NOMO-1 (cell line): ENCODE measurements around the gene MZT1.
"Not testable (repeated sequence)": the region's sequence is repeated elsewhere in the genome, so short reads cannot be mapped to it uniquely, and the experiment has no call there.

Experiments used
- DNase-seq, 2 experiments: peaks; one replicate each; lab custom pipeline; 2025; ENCODE audit not compliant: unreplicated experiment in 2 of 2; lab: John Stamatoyannopoulos, UW

The MZT1 gene

GRCh38 chr13:72727417-72728289, at the start of gene MZT1, which contains the start of gene BORA:
Gene MZT1, minus strand, starts transcription at chr13:72727629. Its CDS starts 27 bp downstream, at chr13:72727602.
Gene BORA, plus strand, starts transcription at chr13:72727923. Its CDS starts 1,018 bp downstream, at chr13:72728941.
- DNase-seq, result peak; percentile 95 to 98

GRCh38 chr13:72774019-72774418, 46.6 kb upstream of the MZT1 start:
- no peak for DNase-seq

GRCh38 chr13:72763411-72763810, 36.0 kb upstream of the MZT1 start:
- DNase-seq, result no peak

- DNase-seq, result no peak
Measured at GRCh38 chr13:72760189-72760588, 32.8 kb upstream of the MZT1 start.

GRCh38 chr13:72757792-72758535, 30.5 kb upstream of the MZT1 start:
- no peak for DNase-seq

- no peak for DNase-seq
Measured at GRCh38 chr13:72754111-72754510, 26.7 kb upstream of the MZT1 start.

- no peak for DNase-seq
Measured at GRCh38 chr13:72751220-72751619, 23.8 kb upstream of the MZT1 start.

- DNase-seq, result no peak
Measured at GRCh38 chr13:72745260-72745659, 17.8 kb upstream of the MZT1 start.

GRCh38 chr13:72740015-72740414, 12.6 kb upstream of the MZT1 start:
- no peak for DNase-seq

- no peak for DNase-seq
Measured at GRCh38 chr13:72737033-72737432, 9.6 kb upstream of the MZT1 start.

GRCh38 chr13:72728290-72728605, 819 bp upstream of the MZT1 start:
- DNase-seq, result peak; percentile 2 to 6

- peak; percentile 59 to 63 for DNase-seq
Measured at GRCh38 chr13:72726726-72727416, 558 bp downstream of the MZT1 start.

- not testable (repeated sequence) for DNase-seq
Measured at GRCh38 chr13:72726185-72726584, 1.2 kb downstream of the MZT1 start.

- no peak for DNase-seq
Measured at GRCh38 chr13:72716776-72717175, 10.7 kb downstream of the MZT1 start.

- DNase-seq, result peak in 1 of 2 experiments; percentile 36
Measured at GRCh38 chr13:72700509-72700908, 26.9 kb downstream of the MZT1 start.

- no peak for DNase-seq
Measured at GRCh38 chr13:72698164-72698563, 29.3 kb downstream of the MZT1 start.

- DNase-seq, result peak in 1 of 2 experiments; percentile 16
Measured at GRCh38 chr13:72696579-72696978, 30.9 kb downstream of the MZT1 start.

- no peak for DNase-seq
Measured at GRCh38 chr13:72694314-72694713, 33.1 kb downstream of the MZT1 start.

GRCh38 chr13:72693832-72694231, 33.6 kb downstream of the MZT1 start:
- DNase-seq, result no peak

GRCh38 chr13:72692884-72693514, 34.4 kb downstream of the MZT1 start:
- no peak for DNase-seq

GRCh38 chr13:72689181-72689696, 38.2 kb downstream of the MZT1 start:
- no peak for DNase-seq
